SKM-1 treated with dmso at 0.1 percent for 144 hours (cell line): ENCODE measurements around the gene IL1RAP.
"Not testable (repeated sequence)": the region's sequence is repeated elsewhere in the genome, so short reads cannot be mapped to it uniquely, and the experiment has no call there.

Experiments used
- DNase-seq: peaks from one replicate; lab custom pipeline; 2025; ENCODE audit not compliant: unreplicated experiment; lab: John Stamatoyannopoulos, UW

IL1RAP gene

GRCh38 chr3:190513409-190514370 lies at the start of gene IL1RAP:
Gene IL1RAP (plus strand): TSS chr3:190514085. CDS start chr3:190564290, 50,205 bp downstream.
- peak; percentile 90 for DNase-seq

- DNase-seq, result no peak
Observed at GRCh38 chr3:190467922-190468321, 46.0 kb upstream of the IL1RAP start.

GRCh38 chr3:190473261-190473660 lies 40.6 kb upstream of the IL1RAP start:
- DNase-seq, result not testable (repeated sequence)

- DNase-seq, result no peak
Observed at GRCh38 chr3:190481779-190482178, 32.1 kb upstream of the IL1RAP start.

- DNase-seq, result no peak
Observed at GRCh38 chr3:190485830-190486532, 27.9 kb upstream of the IL1RAP start.

- DNase-seq, result no peak
Observed at GRCh38 chr3:190486533-190486864, 27.4 kb upstream of the IL1RAP start.

GRCh38 chr3:190486908-190487607 lies 26.8 kb upstream of the IL1RAP start:
- DNase-seq, result no peak

GRCh38 chr3:190491533-190492054 lies 22.3 kb upstream of the IL1RAP start:
- DNase-seq, result no peak

GRCh38 chr3:190492129-190492528 lies 21.8 kb upstream of the IL1RAP start:
- DNase-seq, result no peak

- no peak for DNase-seq
Observed at GRCh38 chr3:190492966-190493365, 20.9 kb upstream of the IL1RAP start.

- DNase-seq, result no peak
Observed at GRCh38 chr3:190494907-190495306, 19.0 kb upstream of the IL1RAP start.

GRCh38 chr3:190495354-190495753 lies 18.5 kb upstream of the IL1RAP start:
- no peak for DNase-seq

GRCh38 chr3:190495796-190496195 lies 18.1 kb upstream of the IL1RAP start:
- no peak for DNase-seq

- no peak for DNase-seq
Observed at GRCh38 chr3:190496859-190497258, 17.0 kb upstream of the IL1RAP start.

GRCh38 chr3:190497811-190498210 lies 16.1 kb upstream of the IL1RAP start:
- DNase-seq, result no peak

GRCh38 chr3:190498293-190498692 lies 15.6 kb upstream of the IL1RAP start:
- no peak for DNase-seq

GRCh38 chr3:190499122-190499521 lies 14.8 kb upstream of the IL1RAP start:
- DNase-seq, result no peak

- DNase-seq, result no peak
Observed at GRCh38 chr3:190502946-190503345, 10.9 kb upstream of the IL1RAP start.

- DNase-seq, result peak; percentile 67
Observed at GRCh38 chr3:190504354-190505125, 9.3 kb upstream of the IL1RAP start.

GRCh38 chr3:190505381-190506003 lies 8.4 kb upstream of the IL1RAP start:
- no peak for DNase-seq
